GM23338 (cell line): ENCODE results near the gene ARPP21.

Experiments used
- CTCF ChIP-seq, 2 experiments: fragments of 200-600 bp in 1 of 2; sonication (generic) in 1 of 2; conservative IDR thresholded peaks; 2 replicates each; pipeline versions ENCODE4 v1.5.1 to v1.6.1; 2016 to 2017; ENCODE audit warnings: antibody characterized with exemption in 2 of 2, low read depth in 2 of 2, mild to moderate bottlenecking in 2 of 2, moderate library complexity in 1 of 2
- EZH2 ChIP-seq: fragments of 200-600 bp; sonication (generic); IDR thresholded peaks from one replicate; pipeline ENCODE4 v1.8.0; 2017; ENCODE audit warnings: antibody characterized with exemption, mild to moderate bottlenecking, low read depth; ENCODE audit not compliant: unreplicated experiment
- EZH2phosphoT487 ChIP-seq: fragments of 200-600 bp; sonication (generic); IDR thresholded peaks from one replicate; pipeline ENCODE4 v1.8.1; 2018; ENCODE audit warnings: antibody characterized with exemption; ENCODE audit not compliant: unreplicated experiment
- JUNB ChIP-seq: IDR thresholded peaks from one replicate; pipeline ENCODE4 v1.6.1; 2016; ENCODE audit warnings: antibody characterized with exemption; ENCODE audit not compliant: unreplicated experiment

- TF ChIP-seq CTCF (conservative IDR thresholded peaks at IDR 0.05; ENCODE audit: low read depth in 2 of 2) (no peak), EZH2phosphoT487 (no peak), EZH2 (no peak), JUNB (no peak)
Measured at GRCh38 chr3:35674451-35675109, 35.3 kb downstream of the ARPP21 start.
